HEK293 (cell line): ENCODE results near the gene TCERG1L.

ENCODE experiments used
- CTCF ChIA-PET: fragments of 350-600 bp; formaldehyde crosslinking; extraction: SDS; loops from one replicate; lab custom pipeline; 2021; ENCODE audit warnings: antibody characterized with exemption; lab: Yijun Ruan, JAX
- POLR2A ChIA-PET: fragments of 300-600 bp; formaldehyde crosslinking; extraction: SDS; loops from one replicate; lab custom pipeline; 2020; ENCODE audit warnings: antibody characterized with exemption, inconsistent platforms; lab: Yijun Ruan, JAX
- H3K27ac ChIP-seq: fragments of 200-500 bp; sonication (Bioruptor generic); 2 replicates; pipeline ENCODE4 v1.5.1; 2014; ENCODE audit warnings: low read depth, low read length, control low read depth, inconsistent platforms; ENCODE audit errors: extremely low read depth
- H3K36me3 ChIP-seq, 2 experiments: fragments of 200-500 bp in 1 of 2; sonication (Bioruptor generic) in 1 of 2; 1 replicate in 1 of 2; 2 replicates in 1 of 2; pipeline ENCODE4 v1.5.1; 2014 to 2017; ENCODE audit warnings: inconsistent platforms in 2 of 2, low read length in 2 of 2; ENCODE audit not compliant: control insufficient read depth in 2 of 2, insufficient read depth in 1 of 2
- H3K4me1 ChIP-seq: fragments of 200-500 bp; sonication (Bioruptor generic); 2 replicates; pipeline ENCODE4 v1.5.1; 2014; ENCODE audit warnings: mild to moderate bottlenecking, low read length, inconsistent platforms; ENCODE audit not compliant: control insufficient read depth, insufficient read depth
- H3K4me3 ChIP-seq: 2 replicates; pipeline ENCODE4 v1.5.1; 2011; ENCODE audit warnings: low read depth, mild to moderate bottlenecking, control low read depth, low read length, moderate library complexity
- H3K9me3 ChIP-seq: fragments of 200-500 bp; sonication (Bioruptor generic); 2 replicates; pipeline ENCODE4 v1.5.1; 2014; ENCODE audit warnings: low read depth, low read length, inconsistent platforms; ENCODE audit not compliant: control insufficient read depth, insufficient read depth
- KLF1 ChIP-seq: fragments of 450-650 bp; formaldehyde crosslinking; IDR thresholded peaks from 2 replicates; pipeline ENCODE4 v1.5.1; 2016; ENCODE audit warnings: missing biosample characterization, missing genetic modification characterization
- KLF16 ChIP-seq: fragments of 450-650 bp; formaldehyde crosslinking; IDR thresholded peaks from 2 replicates; pipeline ENCODE4 v1.5.1; 2017; ENCODE audit warnings: missing biosample characterization, missing genetic modification characterization
- MYNN ChIP-seq: fragments of 450-650 bp; formaldehyde crosslinking; IDR thresholded peaks from 2 replicates; pipeline ENCODE4 v1.5.1; 2016; ENCODE audit warnings: missing biosample characterization, missing genetic modification characterization, borderline replicate concordance
- REST ChIP-seq: fragments of 450-650 bp; formaldehyde crosslinking; IDR thresholded peaks from 2 replicates; pipeline ENCODE4 v1.5.1; 2016; ENCODE audit warnings: missing biosample characterization, missing genetic modification characterization
- SCRT1 ChIP-seq: fragments of 450-650 bp; formaldehyde crosslinking; IDR thresholded peaks from 2 replicates; pipeline ENCODE4 v1.5.1; 2016; ENCODE audit warnings: missing biosample characterization, missing genetic modification characterization, borderline replicate concordance
- ZBTB48 ChIP-seq: fragments of 450-650 bp; formaldehyde crosslinking; IDR thresholded peaks from 2 replicates; pipeline ENCODE4 v1.5.1; 2016; ENCODE audit warnings: missing biosample characterization, missing genetic modification characterization
- ZBTB6 ChIP-seq: fragments of 450-650 bp; formaldehyde crosslinking; IDR thresholded peaks from 2 replicates; pipeline ENCODE4 v1.5.1; 2017; ENCODE audit warnings: missing biosample characterization, missing genetic modification characterization
- ZBTB8A ChIP-seq: fragments of 450-650 bp; formaldehyde crosslinking; IDR thresholded peaks from 2 replicates; pipeline ENCODE4 v1.5.1; 2016; ENCODE audit warnings: missing biosample characterization, missing genetic modification characterization
- ZNF16 ChIP-seq: fragments of 450-650 bp; formaldehyde crosslinking; IDR thresholded peaks from 2 replicates; pipeline ENCODE4 v1.5.1; 2016; ENCODE audit warnings: low read depth, missing biosample characterization, missing genetic modification characterization
- ZNF202 ChIP-seq: fragments of 450-650 bp; formaldehyde crosslinking; IDR thresholded peaks from 2 replicates; pipeline ENCODE4 v1.5.1; 2016; ENCODE audit warnings: missing biosample characterization, missing genetic modification characterization, borderline replicate concordance
- ZNF221 ChIP-seq: fragments of 450-650 bp; formaldehyde crosslinking; IDR thresholded peaks from 2 replicates; pipeline ENCODE4 v1.5.1; 2017; ENCODE audit warnings: missing biosample characterization, missing genetic modification characterization, borderline replicate concordance
- ZNF223 ChIP-seq: fragments of 450-650 bp; formaldehyde crosslinking; IDR thresholded peaks from 2 replicates; pipeline ENCODE4 v1.5.1; 2016; ENCODE audit warnings: missing biosample characterization, missing genetic modification characterization
- ZNF239 ChIP-seq: fragments of 450-650 bp; formaldehyde crosslinking; IDR thresholded peaks from 2 replicates; pipeline ENCODE4 v1.5.1; 2016; ENCODE audit warnings: missing biosample characterization, missing genetic modification characterization
- ZNF292 ChIP-seq: fragments of 450-650 bp; formaldehyde crosslinking; IDR thresholded peaks from 2 replicates; pipeline ENCODE4 v1.5.1; 2016; ENCODE audit warnings: low read depth, missing biosample characterization, missing genetic modification characterization, borderline replicate concordance
- ZNF335 ChIP-seq: fragments of 450-650 bp; formaldehyde crosslinking; conservative IDR thresholded peaks from 2 replicates; pipeline ENCODE4 v1.5.1; 2016; ENCODE audit warnings: missing biosample characterization, missing genetic modification characterization
- ZNF423 ChIP-seq: fragments of 450-650 bp; formaldehyde crosslinking; IDR thresholded peaks from 2 replicates; pipeline ENCODE4 v1.5.1; 2016; ENCODE audit warnings: missing biosample characterization, missing genetic modification characterization
- ZNF548 ChIP-seq: fragments of 450-650 bp; formaldehyde crosslinking; IDR thresholded peaks from 2 replicates; pipeline ENCODE4 v1.5.1; 2016; ENCODE audit warnings: missing biosample characterization, missing genetic modification characterization
- ZNF777 ChIP-seq: fragments of 450-650 bp; formaldehyde crosslinking; IDR thresholded peaks from 2 replicates; pipeline ENCODE4 v1.5.1; 2017; ENCODE audit warnings: missing biosample characterization, missing genetic modification characterization, borderline replicate concordance
- ZNF785 ChIP-seq: fragments of 450-650 bp; formaldehyde crosslinking; IDR thresholded peaks from 2 replicates; pipeline ENCODE4 v1.5.1; 2016; ENCODE audit warnings: missing biosample characterization, missing genetic modification characterization
- ZNF837 ChIP-seq: fragments of 450-650 bp; formaldehyde crosslinking; IDR thresholded peaks from 2 replicates; pipeline ENCODE4 v1.5.1; 2016; ENCODE audit warnings: missing biosample characterization, missing genetic modification characterization
- ZNF843 ChIP-seq: fragments of 450-650 bp; formaldehyde crosslinking; IDR thresholded peaks from 2 replicates; pipeline ENCODE4 v1.5.1; 2016; ENCODE audit warnings: missing biosample characterization, missing genetic modification characterization
- TF ChIP-seq, protein P1 (sequence below): fragments of 450-650 bp; formaldehyde crosslinking; IDR thresholded peaks from 2 replicates; pipeline ENCODE4 v1.5.1; 2016; ENCODE audit warnings: missing biosample characterization, missing genetic modification characterization
- TF ChIP-seq, protein P2 (sequence below): fragments of 450-650 bp; formaldehyde crosslinking; IDR thresholded peaks from 2 replicates; pipeline ENCODE4 v1.5.1; 2016; ENCODE audit warnings: missing biosample characterization, missing genetic modification characterization
- TF ChIP-seq, protein P3 (sequence below): fragments of 450-650 bp; formaldehyde crosslinking; IDR thresholded peaks from 2 replicates; pipeline ENCODE4; 2016; ENCODE audit warnings: missing biosample characterization, missing genetic modification characterization

Gene TCERG1L

DNA sequence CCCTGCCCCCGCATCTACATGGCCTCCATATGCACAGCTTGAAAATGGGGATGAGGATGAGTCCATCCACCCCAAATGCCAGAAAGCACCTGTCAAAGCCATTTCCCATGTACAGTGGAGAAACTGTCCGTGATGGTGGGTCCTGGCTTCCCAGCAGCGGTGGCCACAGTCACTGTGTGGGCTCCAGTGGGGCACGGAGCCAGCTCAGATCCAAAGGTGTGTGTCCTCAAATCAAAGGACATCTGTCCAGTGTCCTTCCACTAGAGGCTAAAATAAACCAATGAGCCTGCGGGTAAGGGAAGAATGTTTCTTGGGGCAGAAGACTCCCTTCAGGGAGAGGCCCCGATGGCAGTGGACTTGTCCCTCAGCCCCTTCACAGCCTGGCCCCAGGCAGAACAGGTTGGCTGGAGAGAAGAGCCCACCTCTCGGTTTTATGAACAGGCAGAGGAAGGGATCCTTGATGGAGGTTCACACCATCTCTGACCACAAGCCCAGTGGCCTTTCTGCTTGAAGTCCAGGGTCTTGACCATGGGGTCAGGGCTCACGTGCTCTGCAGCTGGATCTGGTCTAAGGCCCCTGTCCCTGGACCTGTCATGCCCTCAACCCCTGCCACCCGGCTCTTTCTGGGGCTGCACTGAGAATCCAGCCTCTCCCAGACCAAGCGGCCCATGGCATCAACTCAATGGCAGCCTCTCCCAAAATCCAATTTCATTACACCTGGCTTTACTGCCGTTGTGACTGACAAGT is 106.9 kb downstream of the TCERG1L start:
- Histone ChIP-seq H3K36me3 (no peaks in the 10 kb centered on the region), H3K4me1 (no peaks in the 10 kb centered on the region), H3K4me3 (no peak overlapping the region), H3K27ac (no peak overlapping the region), H3K9me3 (no peaks in the 10 kb centered on the region)
- TF ChIP-seq ZNF335 (tag by site-specific recombination) = no peak
- no peak for TF ChIP-seq ZNF548
- no peak for TF ChIP-seq KLF1
- TF ChIP-seq ZNF202 (tag by site-specific recombination) = no peak
- TF ChIP-seq REST (tag by site-specific recombination) = no peak
- TF ChIP-seq MYNN (tag by site-specific recombination) = no peak
- no peak for TF ChIP-seq KLF16
- TF ChIP-seq ZBTB6 (tag by site-specific recombination) = no peak
- TF ChIP-seq ZNF837 = no peak
- TF ChIP-seq ZNF423 (tag by site-specific recombination) = no peak
- no peak for TF ChIP-seq ZNF785 (tag by site-specific recombination)
- no peak for TF ChIP-seq ZNF239 (tag by site-specific recombination)
- TF ChIP-seq ZBTB48 = no peak
- TF ChIP-seq ZNF292 = no peak
- no peak for TF ChIP-seq SCRT1
- no peak for TF ChIP-seq ZNF16 (tag by site-specific recombination)
- no peak for TF ChIP-seq ZNF221 (tag by site-specific recombination)
- CTCF ChIA-PET = no interaction called here
- POLR2A ChIA-PET = no interaction called here

- ChIA-PET CTCF (no interaction called here), POLR2A (no interaction called here)
- Histone ChIP-seq H3K4me3 (no peak overlapping the region), H3K36me3 (no peaks in the 10 kb centered on the region), H3K4me1 (no peaks in the 10 kb centered on the region), H3K27ac (no peak overlapping the region), H3K9me3 (no peaks in the 10 kb centered on the region)
- TF ChIP-seq, protein P1, sequence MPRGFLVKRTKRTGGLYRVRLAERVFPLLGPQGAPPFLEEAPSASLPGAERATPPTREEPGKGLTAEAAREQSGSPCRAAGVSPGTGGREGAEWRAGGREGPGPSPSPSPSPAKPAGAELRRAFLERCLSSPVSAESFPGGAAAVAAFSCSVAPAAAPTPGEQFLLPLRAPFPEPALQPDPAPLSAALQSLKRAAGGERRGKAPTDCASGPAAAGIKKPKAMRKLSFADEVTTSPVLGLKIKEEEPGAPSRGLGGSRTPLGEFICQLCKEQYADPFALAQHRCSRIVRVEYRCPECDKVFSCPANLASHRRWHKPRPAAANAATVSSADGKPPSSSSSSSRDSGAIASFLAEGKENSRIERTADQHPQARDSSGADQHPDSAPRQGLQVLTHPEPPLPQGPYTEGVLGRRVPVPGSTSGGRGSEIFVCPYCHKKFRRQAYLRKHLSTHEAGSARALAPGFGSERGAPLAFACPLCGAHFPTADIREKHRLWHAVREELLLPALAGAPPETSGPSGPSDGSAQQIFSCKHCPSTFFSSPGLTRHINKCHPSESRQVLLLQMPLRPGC (tag by site-specific recombination) = no peak
- TF ChIP-seq, protein P2, sequence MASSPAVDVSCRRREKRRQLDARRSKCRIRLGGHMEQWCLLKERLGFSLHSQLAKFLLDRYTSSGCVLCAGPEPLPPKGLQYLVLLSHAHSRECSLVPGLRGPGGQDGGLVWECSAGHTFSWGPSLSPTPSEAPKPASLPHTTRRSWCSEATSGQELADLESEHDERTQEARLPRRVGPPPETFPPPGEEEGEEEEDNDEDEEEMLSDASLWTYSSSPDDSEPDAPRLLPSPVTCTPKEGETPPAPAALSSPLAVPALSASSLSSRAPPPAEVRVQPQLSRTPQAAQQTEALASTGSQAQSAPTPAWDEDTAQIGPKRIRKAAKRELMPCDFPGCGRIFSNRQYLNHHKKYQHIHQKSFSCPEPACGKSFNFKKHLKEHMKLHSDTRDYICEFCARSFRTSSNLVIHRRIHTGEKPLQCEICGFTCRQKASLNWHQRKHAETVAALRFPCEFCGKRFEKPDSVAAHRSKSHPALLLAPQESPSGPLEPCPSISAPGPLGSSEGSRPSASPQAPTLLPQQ (tag by site-specific recombination) = no peak
- TF ChIP-seq KLF1 (no peak), ZNF777 (no peak), ZNF239 (tag by site-specific recombination) (no peak), ZNF548 (no peak), ZNF223 (tag by site-specific recombination) (no peak), ZNF843 (tag by site-specific recombination) (no peak), MYNN (tag by site-specific recombination) (no peak), ZBTB8A (tag by site-specific recombination) (no peak)
- TF ChIP-seq, protein P3, sequence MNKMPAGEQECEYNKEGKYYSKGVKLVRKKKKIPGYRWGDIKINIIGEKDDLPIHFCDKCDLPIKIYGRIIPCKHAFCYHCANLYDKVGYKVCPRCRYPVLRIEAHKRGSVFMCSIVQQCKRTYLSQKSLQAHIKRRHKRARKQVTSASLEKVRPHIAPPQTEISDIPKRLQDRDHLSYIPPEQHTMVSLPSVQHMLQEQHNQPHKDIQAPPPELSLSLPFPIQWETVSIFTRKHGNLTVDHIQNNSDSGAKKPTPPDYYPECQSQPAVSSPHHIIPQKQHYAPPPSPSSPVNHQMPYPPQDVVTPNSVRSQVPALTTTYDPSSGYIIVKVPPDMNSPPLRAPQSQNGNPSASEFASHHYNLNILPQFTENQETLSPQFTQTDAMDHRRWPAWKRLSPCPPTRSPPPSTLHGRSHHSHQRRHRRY (tag by site-specific recombination) = no peak
Observed at GRCh38 chr10:131203456-131204357, 107.8 kb downstream of the TCERG1L start.
